NT2/D1 (cell line): ENCODE measurements around the gene SSH2.

Source experiments
- SUZ12 ChIP-seq: IDR thresholded peaks from 2 replicates; pipeline ENCODE4 v1.6.1; 2011; ENCODE audit not compliant: insufficient read length, insufficient read depth; ENCODE audit errors: extremely low read depth
- YY1 ChIP-seq: IDR thresholded peaks from 2 replicates; pipeline ENCODE4 v1.6.1; 2011; ENCODE audit not compliant: insufficient read length, insufficient read depth

DNA sequence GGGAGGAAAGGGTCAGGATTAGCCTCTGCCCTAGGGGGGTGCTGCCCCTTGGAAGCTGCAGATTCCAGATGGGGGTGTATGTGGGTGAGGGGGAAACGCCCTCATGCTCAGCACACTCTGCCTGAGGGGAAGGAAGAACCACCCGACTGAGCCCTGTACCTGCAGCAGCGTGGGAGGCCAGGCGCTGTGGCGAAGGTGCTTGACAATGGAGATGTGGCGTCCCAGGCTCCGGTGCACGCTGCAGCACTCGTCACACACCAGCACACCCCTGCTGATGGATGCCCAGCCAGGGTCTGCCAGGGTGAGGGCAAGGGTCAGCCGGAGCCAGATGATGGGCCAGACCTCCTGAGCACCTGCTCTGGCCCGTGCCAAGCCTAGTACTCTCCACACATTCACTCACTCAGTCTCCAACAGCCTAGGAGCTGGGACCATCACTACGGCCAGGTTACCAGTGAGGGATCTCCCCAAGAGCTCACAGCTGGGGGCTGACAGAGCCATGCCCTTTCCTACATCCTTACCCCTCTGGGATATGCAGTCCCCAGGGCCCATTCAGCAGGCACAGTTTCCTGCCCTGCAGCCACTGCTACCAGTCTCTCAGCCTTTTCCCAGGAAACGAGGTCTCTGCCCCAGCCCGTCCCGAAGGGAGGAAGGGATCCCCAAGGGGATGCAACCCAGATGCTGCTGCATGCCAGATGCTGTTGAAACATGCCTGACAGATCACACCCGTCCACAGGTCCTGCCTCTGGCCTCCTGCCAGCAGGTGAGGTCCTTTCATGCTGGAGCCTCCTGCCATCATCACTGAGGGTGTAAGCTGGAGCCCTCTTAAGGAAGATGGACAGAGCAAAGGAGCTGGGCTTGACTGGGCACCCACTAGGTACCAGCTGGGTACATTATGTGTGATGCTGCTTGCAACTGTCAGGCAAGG, 346.4 kb downstream of the SSH2 start:
- TF ChIP-seq YY1 (no peak), SUZ12 (no peak)
